Measurements from ENCODE around the gene TTL.
A peak's percentile ranks its signal among the peaks of the same experiment; 100 is the strongest.

Gene TTL

DNA sequence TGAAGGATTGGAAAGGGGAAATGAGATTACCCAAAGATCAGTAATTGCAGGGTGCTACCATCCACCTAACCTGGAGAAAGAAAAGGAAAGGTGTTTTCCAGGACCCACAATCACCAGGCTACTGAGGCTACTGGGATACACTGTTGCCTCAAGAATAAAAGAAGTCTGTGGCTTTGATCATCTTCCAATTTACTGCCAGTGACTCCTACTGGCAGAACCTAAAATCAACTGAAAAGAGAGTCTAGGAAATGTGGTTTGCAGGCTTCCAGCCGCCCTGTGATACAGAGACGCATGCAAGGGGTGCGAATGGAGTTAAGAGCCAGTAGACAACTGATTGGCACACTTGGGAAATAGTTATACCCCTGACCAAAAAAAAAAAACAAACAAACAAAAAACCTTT lies 16.6 kb upstream of the TTL start:
- CTCF ChIA-PET, result no interaction called here
- POLR2A ChIA-PET, result no interaction called here
- DNase-seq (ENCODE audit: extremely low spot score), result no peak
- no peak for TF ChIP-seq CTCF (IDR thresholded peaks at IDR 0.05; ENCODE audit: control extremely low read depth, extremely low read depth, low read depth, missing control alignments)

- DNase-seq (ENCODE audit: extremely low spot score), result peak; percentile 39
- POLR2A ChIA-PET, result no interaction called here
- no peak for TF ChIP-seq CTCF (IDR thresholded peaks at IDR 0.05; ENCODE audit: control extremely low read depth, extremely low read depth, low read depth, missing control alignments)
- CTCF ChIA-PET, result interaction anchor here (0.9 to 2.5 kb wide), 6 partner anchors 7 to 254 kb away, joined by 3 to 9 read pairs (median 4); no protein-coding TSS in a partner anchor
These were observed 9.3 kb upstream of the TTL start for GRCh38 chr2:112472547-112473263.

DNA sequence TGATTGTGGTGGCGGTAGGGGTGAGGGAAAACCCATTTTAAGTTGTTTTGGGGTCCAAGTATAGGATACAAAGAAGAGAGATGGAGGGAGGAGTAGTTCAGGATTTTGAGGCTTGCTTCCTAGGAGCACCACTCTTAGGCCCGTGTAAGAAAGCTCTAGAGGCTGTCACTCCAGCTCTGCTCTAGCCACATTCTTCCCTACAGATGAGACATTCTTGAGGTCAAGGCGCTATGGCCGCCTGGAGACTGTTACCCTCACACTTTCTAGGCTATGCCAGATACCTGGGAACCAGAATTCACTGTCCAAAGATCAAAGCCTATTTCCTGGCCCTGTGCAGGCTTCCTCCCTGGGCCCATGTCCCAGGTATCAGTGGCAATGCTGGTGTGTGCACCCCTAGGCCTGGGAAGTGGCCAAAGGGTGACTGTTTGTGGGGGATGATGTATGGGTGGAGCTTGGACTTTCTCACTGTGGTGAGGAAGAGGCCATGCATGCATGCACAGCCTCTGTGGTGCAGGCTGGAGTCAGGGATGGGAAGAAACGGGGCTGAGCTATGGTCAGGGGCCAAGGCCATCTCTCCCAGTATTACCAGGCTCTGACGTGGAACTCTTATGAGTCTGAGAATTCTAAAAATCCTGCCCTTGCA lies 7.0 kb upstream of the TTL start:
- ChIA-PET CTCF (interaction anchor here (1.1 to 2.5 kb wide), 2 partner anchors 13 to 216 kb away, joined by 3 to 9 read pairs; no protein-coding TSS in a partner anchor), POLR2A (no interaction called here)
- no peak for TF ChIP-seq CTCF (IDR thresholded peaks at IDR 0.05; ENCODE audit: control extremely low read depth, extremely low read depth, low read depth, missing control alignments)
- DNase-seq (ENCODE audit: extremely low spot score), result no peak

DNA sequence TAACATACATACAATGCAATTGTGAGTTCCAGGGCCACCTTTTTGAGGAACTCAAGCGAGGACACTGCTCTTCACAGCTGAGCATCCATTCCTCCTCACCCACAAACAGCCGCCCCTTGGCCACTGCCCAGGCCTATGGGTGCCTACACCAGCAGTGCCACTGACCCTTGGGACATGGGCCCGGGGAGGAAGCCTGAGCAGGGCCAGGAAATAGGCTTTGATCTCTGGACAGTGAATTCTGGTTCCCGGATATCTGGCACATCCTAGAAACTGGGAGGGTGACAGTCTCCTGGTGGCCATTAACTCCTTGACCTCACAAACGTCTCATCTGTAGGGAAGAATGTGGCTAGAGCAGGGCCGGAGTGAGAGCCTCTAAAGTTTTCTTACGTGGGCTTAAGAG lies 5.5 kb upstream of the TTL start:
- no peak for DNase-seq (ENCODE audit: extremely low spot score)
- ChIA-PET POLR2A (no interaction called here), CTCF (no interaction called here)
- TF ChIP-seq CTCF (IDR thresholded peaks at IDR 0.05; ENCODE audit: control extremely low read depth, extremely low read depth, low read depth, missing control alignments), result no peak

- ChIA-PET POLR2A (no interaction called here), CTCF (interaction anchor here (0.9 to 2.7 kb wide), 18 partner anchors 9 to 433 kb away, joined by 3 to 16 read pairs (median 4); partner anchors contain the start of gene CHCHD5)
- peak; percentile 62 for DNase-seq (ENCODE audit: extremely low spot score)
- TF ChIP-seq CTCF (IDR thresholded peaks at IDR 0.05; ENCODE audit: control extremely low read depth, extremely low read depth, low read depth, missing control alignments), result peak; percentile 22
These were observed 1.4 kb upstream of the TTL start for GRCh38 chr2:112480530-112481049.

DNA sequence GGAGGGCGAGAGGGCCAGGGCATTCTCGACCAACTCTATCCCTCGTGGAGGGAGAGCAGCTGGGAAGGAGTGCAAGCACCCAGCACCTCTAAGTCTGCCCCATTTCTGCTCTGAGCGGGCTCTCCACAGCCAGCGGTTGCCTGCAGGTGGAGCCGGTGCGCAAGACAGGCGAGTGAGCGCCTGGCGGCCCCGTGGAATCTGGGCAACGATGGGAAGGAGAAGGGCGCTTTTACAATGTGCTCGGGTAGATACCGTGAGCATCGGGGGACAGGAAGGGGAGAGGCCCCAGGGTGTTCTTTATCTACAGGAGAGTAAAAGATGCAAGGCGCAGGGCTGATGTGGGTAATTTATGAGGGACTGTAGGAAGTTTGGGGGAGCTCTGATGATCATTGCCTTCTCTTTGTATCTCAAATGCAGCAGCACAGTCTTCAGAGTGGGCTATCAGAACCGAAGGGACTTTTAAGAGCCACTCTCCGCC lies 867 bp upstream of the TTL start:
- ChIA-PET CTCF (interaction anchor here (0.8 to 2.7 kb wide), 17 partner anchors 8 to 431 kb away, joined by 3 to 16 read pairs (median 4); partner anchors contain the start of gene CHCHD5), POLR2A (no interaction called here)
- TF ChIP-seq CTCF (IDR thresholded peaks at IDR 0.05; ENCODE audit: control extremely low read depth, extremely low read depth, low read depth, missing control alignments), result peak; percentile 95
- DNase-seq (ENCODE audit: extremely low spot score), result peak; percentile 89
